NCI-H2227 (cell line): Measurements from ENCODE around the gene KCNMB1.

ENCODE experiments used
- DNase-seq: peaks from one replicate; lab custom pipeline; 2025; ENCODE audit not compliant: unreplicated experiment; lab: John Stamatoyannopoulos, UW

The KCNMB1 gene

DNA sequence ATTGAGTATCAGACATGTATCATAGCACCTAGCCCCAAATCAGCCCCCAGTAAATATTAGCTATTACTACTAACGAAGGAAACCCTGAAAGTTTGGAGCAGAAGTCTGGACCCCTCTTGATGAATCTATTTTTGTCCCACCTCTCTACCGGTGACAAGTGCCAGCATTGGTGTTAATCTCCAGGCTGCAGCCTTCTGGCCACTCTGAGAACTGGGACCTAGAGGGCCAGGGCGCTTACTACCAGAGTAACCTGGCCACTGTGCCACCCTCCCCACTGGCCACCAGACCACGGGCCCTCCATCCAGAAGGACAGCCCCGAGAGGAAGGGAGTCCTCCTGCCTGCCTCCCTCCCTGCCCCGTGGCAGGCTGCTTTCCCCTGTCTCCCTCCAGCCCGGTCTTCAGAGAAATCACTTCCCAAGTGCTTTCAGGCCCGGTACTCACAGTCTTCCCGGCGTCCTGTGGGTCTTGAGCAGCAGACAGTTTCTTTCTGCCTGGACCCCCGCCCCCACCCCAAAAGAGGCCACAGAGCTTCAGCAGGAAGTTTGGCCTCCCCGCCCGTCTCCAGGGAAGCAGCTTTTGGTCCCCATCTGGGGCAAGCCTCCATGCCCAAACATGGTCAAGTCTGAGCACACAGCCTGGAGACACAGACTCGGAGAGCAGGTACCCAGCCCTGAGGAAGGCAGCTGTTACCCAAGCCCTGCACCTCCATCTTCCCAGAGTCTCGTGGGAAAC, at the start of gene KCNMB1:
KCNMB1 (minus strand) TSS at position 550 of the 732 bp plus-strand sequence. CDS start 3,920 bp downstream, outside the sequence.
- no peak for DNase-seq

DNA sequence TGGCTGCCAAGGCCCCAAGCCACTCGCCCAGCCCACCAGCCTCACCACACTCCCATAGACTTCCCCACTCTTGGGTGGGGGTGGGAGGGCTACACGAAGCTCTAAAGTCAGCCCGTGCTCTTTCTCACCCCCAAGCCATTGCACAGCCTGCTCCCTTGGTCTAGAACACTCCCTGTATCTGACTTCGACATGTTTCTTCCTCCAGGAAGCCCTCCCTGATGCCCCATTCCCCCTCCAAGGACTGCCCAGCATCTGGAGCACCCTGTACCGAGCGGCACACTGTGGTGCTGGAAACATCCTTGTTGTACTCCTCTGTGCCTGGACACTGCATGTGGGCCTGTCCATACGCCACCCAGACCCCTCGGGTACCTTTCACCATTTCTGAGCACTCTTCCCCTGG, 49.4 kb upstream of the KCNMB1 start:
- no peak for DNase-seq

DNA sequence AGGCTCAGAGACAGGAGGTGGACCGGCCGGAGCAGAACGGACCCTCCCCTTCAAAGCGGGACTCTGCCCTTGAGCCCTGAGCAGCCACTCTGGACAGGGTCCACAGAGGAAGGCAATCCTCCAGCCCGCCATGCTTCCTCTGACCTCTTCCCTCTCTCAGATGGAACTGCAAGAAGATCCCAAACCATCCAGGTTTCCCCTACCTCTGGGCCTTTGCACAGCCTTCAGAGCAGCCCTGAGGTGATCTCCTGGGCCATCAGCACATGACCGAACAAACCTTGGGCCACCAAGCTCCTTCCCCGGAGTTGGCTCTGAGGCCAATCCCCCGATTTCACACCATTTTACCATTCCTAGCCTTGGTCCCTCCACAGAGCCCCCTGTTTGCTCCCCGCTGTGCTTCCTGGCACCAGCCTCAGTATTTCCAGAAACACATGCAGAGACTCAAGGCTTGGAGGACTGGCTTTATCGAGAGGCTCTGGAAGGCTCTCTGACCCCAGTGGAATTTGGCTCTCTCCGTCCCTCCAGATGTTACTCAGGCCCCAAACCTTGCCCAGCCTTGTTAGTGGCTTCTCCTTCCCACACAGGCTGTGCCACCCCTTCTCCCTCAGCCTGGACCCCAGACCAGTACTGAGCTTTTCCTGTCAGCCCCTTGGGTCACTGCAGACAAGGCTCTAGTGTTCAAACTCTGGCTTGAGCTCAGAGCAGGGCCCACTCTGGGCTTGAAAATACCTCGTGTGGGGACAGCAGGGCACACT, 48.6 kb upstream of the KCNMB1 start:
- no peak for DNase-seq

DNA sequence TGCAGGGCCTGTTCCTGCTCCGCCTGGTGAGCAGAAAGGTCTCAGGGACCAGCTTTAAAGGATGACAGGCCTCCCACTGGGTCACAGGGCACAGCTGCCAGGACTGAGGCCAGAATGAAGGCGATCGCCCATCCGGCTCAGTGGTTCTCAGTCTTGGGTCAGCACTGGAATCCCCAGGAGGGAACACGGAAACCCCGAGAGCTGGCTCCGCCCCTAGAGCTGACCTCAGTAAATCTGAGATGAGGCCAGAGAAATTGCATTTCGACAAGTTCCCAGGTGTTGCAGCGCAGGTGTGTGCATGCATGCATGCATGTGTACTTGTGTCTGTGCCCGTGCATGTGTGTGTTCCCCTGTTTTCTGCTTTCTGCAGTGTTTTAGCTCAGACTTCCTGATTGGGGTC, 47.2 kb upstream of the KCNMB1 start:
- DNase-seq = no peak

- DNase-seq = peak; percentile 68
Measured at GRCh38 chr5:170434966-170435605, 45.9 kb upstream of the KCNMB1 start.

- no peak for DNase-seq
Measured at GRCh38 chr5:170432669-170433068, 43.5 kb upstream of the KCNMB1 start.

- DNase-seq = no peak
Measured at GRCh38 chr5:170431571-170431970, 42.4 kb upstream of the KCNMB1 start.

GRCh38 chr5:170430866-170431437, 41.8 kb upstream of the KCNMB1 start:
- DNase-seq = no peak

DNA sequence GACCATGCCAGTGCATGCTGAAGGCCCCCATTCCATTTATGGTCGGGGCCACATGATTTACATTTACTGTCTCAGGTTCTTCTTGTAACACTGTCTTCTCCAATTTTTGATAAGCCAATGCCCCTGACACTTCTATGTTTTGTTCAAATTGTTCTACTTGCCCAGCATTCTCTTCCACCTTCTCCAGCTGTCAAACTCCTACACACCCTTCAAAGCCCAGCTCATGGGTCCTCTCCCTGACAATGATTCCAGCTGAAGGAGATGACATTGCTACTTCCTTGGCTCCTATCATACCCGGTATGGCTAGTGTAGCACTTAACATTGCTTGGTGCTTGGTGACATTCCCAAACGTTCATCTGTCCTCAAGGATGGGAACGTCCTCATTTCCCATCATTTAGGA, 41.1 kb upstream of the KCNMB1 start:
- DNase-seq = no peak

GRCh38 chr5:170429014-170429413, 39.8 kb upstream of the KCNMB1 start:
- no peak for DNase-seq

- peak; percentile 57 for DNase-seq
Measured at GRCh38 chr5:170427672-170428236, 38.6 kb upstream of the KCNMB1 start.

GRCh38 chr5:170426786-170427185, 37.6 kb upstream of the KCNMB1 start:
- no peak for DNase-seq

DNA sequence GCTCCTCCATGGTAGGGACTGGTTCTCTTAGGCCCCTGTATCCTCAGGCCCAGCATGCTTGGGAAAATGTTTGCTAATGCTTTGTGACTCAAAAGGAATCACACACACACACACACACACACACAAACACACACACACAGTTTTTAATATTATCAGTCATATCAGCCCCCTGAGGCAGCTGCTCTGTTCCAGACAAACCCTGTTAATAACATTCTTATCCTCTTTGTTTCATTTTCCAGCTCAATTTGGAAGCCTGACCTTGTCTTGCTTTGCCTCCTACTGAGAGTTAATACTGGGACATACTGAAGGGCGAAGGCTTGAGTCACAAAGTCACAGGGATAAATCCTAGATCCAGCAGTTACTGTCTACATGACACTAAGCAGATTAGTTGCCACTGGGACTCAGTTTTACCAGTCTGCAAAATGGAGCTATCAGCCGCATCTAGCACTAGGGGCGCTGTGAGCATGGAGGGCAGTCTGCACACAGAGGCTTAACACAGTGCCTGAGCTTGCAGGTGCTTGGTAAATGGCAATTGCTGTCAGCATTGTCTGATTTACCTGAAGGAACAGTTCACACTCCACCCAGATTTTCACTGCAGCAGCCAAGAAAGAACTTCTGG, 37.1 kb upstream of the KCNMB1 start:
- no peak for DNase-seq

- no peak for DNase-seq
Measured at GRCh38 chr5:170425731-170426130, 36.6 kb upstream of the KCNMB1 start.

DNA sequence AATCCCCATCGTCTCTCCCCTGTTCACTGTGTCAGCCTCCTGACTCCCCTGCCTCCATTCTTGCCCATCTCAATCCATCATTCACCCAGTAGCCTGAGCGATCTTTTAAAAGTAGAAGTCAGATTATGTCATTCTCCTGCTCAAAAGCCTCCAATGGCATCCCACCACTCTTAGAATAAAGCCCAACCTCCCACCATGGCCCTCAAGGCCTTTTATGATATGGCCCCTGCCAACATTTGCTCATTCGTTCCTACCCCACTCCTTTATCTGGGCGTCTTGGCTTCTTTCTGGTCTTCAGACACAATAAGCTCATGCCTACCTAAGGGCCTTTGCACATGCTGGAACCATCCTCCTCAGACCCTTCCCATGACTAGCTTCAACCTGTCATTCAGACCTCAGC, 35.5 kb upstream of the KCNMB1 start:
- DNase-seq = no peak

DNA sequence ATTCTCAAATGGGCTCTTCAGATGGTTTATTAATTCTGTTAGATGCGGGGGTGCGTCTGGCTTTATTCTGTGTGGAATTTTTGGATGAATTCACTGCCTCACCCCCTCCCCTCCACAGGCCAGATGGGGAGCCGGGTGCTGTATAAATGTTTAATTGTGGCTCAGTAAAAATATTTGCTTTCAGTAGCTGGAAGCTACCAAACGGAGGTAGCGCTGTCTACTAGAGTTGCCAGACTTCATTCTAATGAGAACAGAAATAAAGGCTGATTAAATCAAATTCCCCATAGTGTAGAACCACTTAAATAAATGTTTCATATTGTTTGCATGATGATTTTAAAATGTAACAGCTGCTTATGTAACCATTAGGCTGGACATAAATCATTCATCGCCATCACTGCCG, 34.5 kb upstream of the KCNMB1 start:
- no peak for DNase-seq

DNA sequence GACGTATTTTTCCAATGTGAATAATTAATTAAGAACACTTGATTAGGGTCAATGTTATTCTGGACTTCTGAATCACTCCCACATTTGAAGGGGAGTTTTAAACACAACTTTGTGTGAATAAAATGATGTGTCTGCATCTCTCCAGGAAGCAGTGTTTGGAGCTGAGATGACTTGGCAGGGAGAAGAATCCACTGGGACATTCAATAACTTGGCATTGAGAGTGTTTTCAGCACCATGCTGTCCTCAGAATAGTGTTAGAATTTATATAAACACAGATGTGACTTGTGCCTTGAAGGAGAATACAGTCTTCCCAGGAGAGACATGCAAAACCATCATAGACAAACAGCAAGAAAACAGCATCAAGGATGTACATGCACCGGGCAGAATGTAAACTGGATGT, 32.7 kb upstream of the KCNMB1 start:
- no peak for DNase-seq

DNA sequence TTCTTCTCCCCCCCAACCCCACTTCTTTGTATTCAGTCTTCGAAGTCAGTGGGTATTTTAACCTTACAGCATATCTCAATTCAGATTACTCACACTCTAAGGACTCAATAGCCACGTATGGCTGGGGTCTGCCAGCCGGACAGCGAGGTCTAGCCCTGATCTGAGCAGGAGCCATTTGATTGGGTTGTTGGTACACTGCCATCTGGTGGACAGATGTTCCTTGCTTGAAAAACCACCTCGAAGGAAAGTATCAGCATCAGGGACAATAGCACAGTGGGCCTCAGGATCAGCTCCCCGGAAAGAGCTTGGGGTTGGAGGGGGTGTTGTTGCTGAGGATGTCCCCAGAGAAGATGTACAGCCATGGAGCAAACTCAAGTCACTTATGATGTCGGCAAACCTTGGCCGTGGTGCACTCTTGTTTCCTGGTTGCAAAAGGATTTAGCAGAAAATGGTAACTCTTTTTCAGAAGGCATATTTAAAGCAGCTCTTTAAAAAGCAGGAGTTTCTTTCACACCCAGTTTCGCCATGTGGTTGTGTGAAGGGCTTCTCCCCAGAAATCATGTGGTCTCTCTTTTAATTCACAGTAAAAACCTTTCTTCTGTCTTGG, 31.7 kb upstream of the KCNMB1 start:
- peak; percentile 63 for DNase-seq

DNA sequence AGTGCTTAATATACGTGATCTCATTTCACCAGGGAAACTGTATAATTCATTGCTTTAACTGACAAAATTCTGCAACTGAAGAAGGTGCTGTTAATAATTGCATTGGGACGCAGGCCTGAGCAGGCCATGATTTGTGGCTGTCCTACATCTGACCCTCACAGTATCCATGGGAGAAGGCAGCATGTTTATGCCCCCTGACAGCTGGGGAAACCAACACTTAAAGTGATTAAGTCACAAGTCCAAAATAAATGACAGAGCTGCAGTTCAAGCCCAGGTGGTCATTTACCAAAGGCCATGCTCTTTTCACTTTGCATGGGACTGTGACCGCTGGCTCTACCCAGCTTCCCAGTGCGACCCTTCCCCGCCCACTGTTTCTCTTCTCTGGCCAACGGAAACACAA, 30.5 kb upstream of the KCNMB1 start:
- DNase-seq = no peak

GRCh38 chr5:170418736-170419135, 29.6 kb upstream of the KCNMB1 start:
- DNase-seq = no peak

DNA sequence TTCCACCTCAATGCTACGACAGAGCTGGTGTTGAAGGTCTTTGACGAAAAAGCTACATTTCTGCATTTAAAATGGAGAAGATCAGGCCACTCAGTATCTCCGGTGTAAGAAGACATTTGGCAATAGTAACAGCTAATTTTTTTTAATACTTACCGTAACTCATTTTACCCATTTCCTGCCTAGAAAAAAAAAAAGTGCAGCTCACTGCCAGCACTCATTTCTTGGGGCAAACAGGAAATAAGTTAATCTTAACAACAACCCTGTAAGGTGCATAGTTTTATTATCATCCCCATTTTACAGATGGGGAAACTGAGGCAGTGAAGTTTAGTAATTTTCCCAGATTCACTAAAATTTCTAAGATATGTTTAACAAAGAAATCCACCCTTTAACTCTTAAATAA, 27.4 kb upstream of the KCNMB1 start:
- DNase-seq = no peak
